ENCODE data around the gene MILR1.
"Not testable (repeated sequence)": the region's sequence is repeated elsewhere in the genome, so short reads cannot be mapped to it uniquely, and the experiment has no call there.

MILR1 gene

GRCh38 chr17:64488301-64488700, 39.4 kb downstream of the MILR1 start:
- peaks cover 32% of the 10 kb centered on the region for H3K36me3 ChIP-seq (ENCODE audit: control insufficient read depth, insufficient read depth, low read length)
- no peaks in the 10 kb centered on the region for H3K4me1 ChIP-seq (ENCODE audit: control insufficient read depth, insufficient read depth, low read length)

GRCh38 chr17:64491034-64491860, 42.3 kb downstream of the MILR1 start:
- Histone ChIP-seq H3K36me3 (ENCODE audit: control insufficient read depth, insufficient read depth, low read length) (peaks cover 24% of the 10 kb centered on the region), H3K9me3 (ENCODE audit: control insufficient read depth, insufficient read depth, low read length) (no peaks in the 10 kb centered on the region)

More at GRCh38 chr17:64488301-64488700, 39.4 kb downstream of the MILR1 start:
- no peak overlapping the region for H3K9ac ChIP-seq (ENCODE audit: low read depth, low read length)
- H3K4me3 ChIP-seq (ENCODE audit: low read depth, low read length) = no peak overlapping the region
- H3K27me3 ChIP-seq (ENCODE audit: control insufficient read depth, insufficient read depth, low read length) = no peaks in the 10 kb centered on the region
- no peaks in the 10 kb centered on the region for H3K9me3 ChIP-seq (ENCODE audit: control insufficient read depth, insufficient read depth, low read length)

GRCh38 chr17:64491994-64492393, 43.1 kb downstream of the MILR1 start:
- no peaks in the 10 kb centered on the region for H3K9me3 ChIP-seq (ENCODE audit: control insufficient read depth, insufficient read depth, low read length)
- H3K27me3 ChIP-seq (ENCODE audit: control insufficient read depth, insufficient read depth, low read length) = no peaks in the 10 kb centered on the region
- no peak overlapping the region for H3K4me3 ChIP-seq (ENCODE audit: low read depth, low read length)
- no peaks in the 10 kb centered on the region for H3K4me1 ChIP-seq (ENCODE audit: control insufficient read depth, insufficient read depth, low read length)
- peaks cover 24% of the 10 kb centered on the region for H3K36me3 ChIP-seq (ENCODE audit: control insufficient read depth, insufficient read depth, low read length)
- no peak overlapping the region for H3K9ac ChIP-seq (ENCODE audit: low read depth, low read length)

More at GRCh38 chr17:64491034-64491860, 42.3 kb downstream of the MILR1 start:
- Histone ChIP-seq H3K4me3 (ENCODE audit: low read depth, low read length) (no peak overlapping the region), H3K27me3 (ENCODE audit: control insufficient read depth, insufficient read depth, low read length) (no peaks in the 10 kb centered on the region), H3K9ac (ENCODE audit: low read depth, low read length) (no peak overlapping the region), H3K4me1 (ENCODE audit: control insufficient read depth, insufficient read depth, low read length) (no peaks in the 10 kb centered on the region)

- Histone ChIP-seq H3K4me1 (ENCODE audit: control insufficient read depth, insufficient read depth, low read length) (no peaks in the 10 kb centered on the region), H3K36me3 (ENCODE audit: control insufficient read depth, insufficient read depth, low read length) (peaks cover 24% of the 10 kb centered on the region), H3K9me3 (ENCODE audit: control insufficient read depth, insufficient read depth, low read length) (no peaks in the 10 kb centered on the region), H3K4me3 (ENCODE audit: low read depth, low read length) (no peak overlapping the region), H3K9ac (ENCODE audit: low read depth, low read length) (no peak overlapping the region), H3K27me3 (ENCODE audit: control insufficient read depth, insufficient read depth, low read length) (no peaks in the 10 kb centered on the region)
Measured at GRCh38 chr17:64492481-64493109, 43.7 kb downstream of the MILR1 start.

GRCh38 chr17:64494121-64494520, 45.2 kb downstream of the MILR1 start:
- H3K9ac ChIP-seq (ENCODE audit: low read depth, low read length) = no peak overlapping the region
- peaks cover 17% of the 10 kb centered on the region for H3K36me3 ChIP-seq (ENCODE audit: control insufficient read depth, insufficient read depth, low read length)
- no peak overlapping the region for H3K4me3 ChIP-seq (ENCODE audit: low read depth, low read length)
- H3K9me3 ChIP-seq (ENCODE audit: control insufficient read depth, insufficient read depth, low read length) = no peaks in the 10 kb centered on the region
- H3K4me1 ChIP-seq (ENCODE audit: control insufficient read depth, insufficient read depth, low read length) = no peaks in the 10 kb centered on the region
- no peaks in the 10 kb centered on the region for H3K27me3 ChIP-seq (ENCODE audit: control insufficient read depth, insufficient read depth, low read length)

- not testable (repeated sequence) for H3K9me3 ChIP-seq (ENCODE audit: control insufficient read depth, insufficient read depth, low read length); H3K27me3 ChIP-seq (ENCODE audit: control insufficient read depth, insufficient read depth, low read length); H3K9ac ChIP-seq (ENCODE audit: low read depth, low read length); H3K4me1 ChIP-seq (ENCODE audit: control insufficient read depth, insufficient read depth, low read length)
- Histone ChIP-seq H3K4me3 (ENCODE audit: low read depth, low read length) (peak overlapping the region; percentile 5), H3K36me3 (ENCODE audit: control insufficient read depth, insufficient read depth, low read length) (peaks cover 21% of the 10 kb centered on the region)
Measured at GRCh38 chr17:64495300-64495699, 46.4 kb downstream of the MILR1 start.

- Histone ChIP-seq H3K4me3 (ENCODE audit: low read depth, low read length) (peak overlapping the region; percentile 79), H3K4me1 (ENCODE audit: control insufficient read depth, insufficient read depth, low read length) (no peaks in the 10 kb centered on the region), H3K36me3 (ENCODE audit: control insufficient read depth, insufficient read depth, low read length) (peaks cover 21% of the 10 kb centered on the region), H3K9me3 (ENCODE audit: control insufficient read depth, insufficient read depth, low read length) (no peaks in the 10 kb centered on the region), H3K9ac (ENCODE audit: low read depth, low read length) (peak overlapping the region; percentile 74), H3K27me3 (ENCODE audit: control insufficient read depth, insufficient read depth, low read length) (no peaks in the 10 kb centered on the region)
Measured at GRCh38 chr17:64496348-64496785, 47.5 kb downstream of the MILR1 start.

- peak within 1 kb of the TSS; percentile 79 for H3K4me3 ChIP-seq (ENCODE audit: low read depth, low read length)
- H3K36me3 ChIP-seq (ENCODE audit: control insufficient read depth, insufficient read depth, low read length) = peaks cover 24% of the 10 kb centered on the region
- H3K4me1 ChIP-seq (ENCODE audit: control insufficient read depth, insufficient read depth, low read length) = no peaks in the 10 kb centered on the region
Measured at GRCh38 chr17:64496786-64497564, 48.1 kb downstream of the MILR1 start, which contains the start of gene POLG2. Gene POLG2 (minus strand): TSS chr17:64497054. CDS start chr17:64496968, 86 bp downstream.

GRCh38 chr17:64497565-64498035, 48.7 kb downstream of the MILR1 start:
- Histone ChIP-seq H3K9me3 (ENCODE audit: control insufficient read depth, insufficient read depth, low read length) (no peaks in the 10 kb centered on the region), H3K36me3 (ENCODE audit: control insufficient read depth, insufficient read depth, low read length) (peaks cover 30% of the 10 kb centered on the region), H3K4me1 (ENCODE audit: control insufficient read depth, insufficient read depth, low read length) (no peaks in the 10 kb centered on the region), H3K27me3 (ENCODE audit: control insufficient read depth, insufficient read depth, low read length) (no peaks in the 10 kb centered on the region), H3K4me3 (ENCODE audit: low read depth, low read length) (peak overlapping the region; percentile 79), H3K9ac (ENCODE audit: low read depth, low read length) (peak overlapping the region; percentile 62)

More at GRCh38 chr17:64496786-64497564, 48.1 kb downstream of the MILR1 start, which contains the start of gene POLG2:
- Histone ChIP-seq H3K9me3 (ENCODE audit: control insufficient read depth, insufficient read depth, low read length) (no peaks in the 10 kb centered on the region), H3K9ac (ENCODE audit: low read depth, low read length) (peak within 1 kb of the TSS; percentile 74), H3K27me3 (ENCODE audit: control insufficient read depth, insufficient read depth, low read length) (no peaks in the 10 kb centered on the region)

- Histone ChIP-seq H3K27me3 (ENCODE audit: control insufficient read depth, insufficient read depth, low read length) (no peaks in the 10 kb centered on the region), H3K9me3 (ENCODE audit: control insufficient read depth, insufficient read depth, low read length) (no peaks in the 10 kb centered on the region), H3K36me3 (ENCODE audit: control insufficient read depth, insufficient read depth, low read length) (peaks cover 37% of the 10 kb centered on the region), H3K9ac (ENCODE audit: low read depth, low read length) (no peak overlapping the region), H3K4me3 (ENCODE audit: low read depth, low read length) (no peak overlapping the region), H3K4me1 (ENCODE audit: control insufficient read depth, insufficient read depth, low read length) (no peaks in the 10 kb centered on the region)
Measured at GRCh38 chr17:64498308-64499203, 49.6 kb downstream of the MILR1 start.

All from iPS-15b (cell line).